GM20000 (cell line): ENCODE measurements around the gene CTNNAL1.
"Not testable (repeated sequence)": the region's sequence is repeated elsewhere in the genome, so short reads cannot be mapped to it uniquely, and the experiment has no call there.

Experiments
- DNase-seq: peaks from one replicate; pipeline ENCODE4 v3.0.0; 2012; ENCODE audit warnings: low spot score
- CTCF ChIP-seq: IDR thresholded peaks from 2 replicates; pipeline ENCODE4 v1.5.1; 2012; ENCODE audit warnings: mild to moderate bottlenecking, control low read depth; ENCODE audit errors: extremely low read depth, missing control alignments

CTNNAL1 gene

GRCh38 chr9:108928386-108928785, 84.9 kb downstream of the CTNNAL1 start:
- TF ChIP-seq CTCF, result no peak
- no peak for DNase-seq

- DNase-seq, result no peak
- no peak for TF ChIP-seq CTCF
Observed at GRCh38 chr9:108924466-108924865, 88.8 kb downstream of the CTNNAL1 start.

- TF ChIP-seq CTCF, result no peak
- DNase-seq, result no peak
Observed at GRCh38 chr9:108921200-108921599, 92.1 kb downstream of the CTNNAL1 start.

GRCh38 chr9:108920401-108920800, 92.9 kb downstream of the CTNNAL1 start:
- not testable (repeated sequence) for DNase-seq

- TF ChIP-seq CTCF, result no peak
- no peak for DNase-seq
Observed at GRCh38 chr9:108919517-108919916, 93.8 kb downstream of the CTNNAL1 start.

- no peak for TF ChIP-seq CTCF
- DNase-seq, result no peak
Observed at GRCh38 chr9:108913391-108913790, 99.9 kb downstream of the CTNNAL1 start.

- no peak for DNase-seq
- no peak for TF ChIP-seq CTCF
Observed at GRCh38 chr9:108911820-108912219, 101.5 kb downstream of the CTNNAL1 start.

GRCh38 chr9:108910914-108911313, 102.4 kb downstream of the CTNNAL1 start:
- no peak for TF ChIP-seq CTCF
- DNase-seq, result no peak
